IPS-11a (cell line): ENCODE measurements around the gene NRIP1.

Experiments
- H3K4me3 ChIP-seq: one replicate; pipeline ENCODE4 v1.5.1; 2013; ENCODE audit warnings: low read depth, low read length, control low read depth

The NRIP1 gene

GRCh38 chr21:15065392-15066122 lies 757 bp upstream of the NRIP1 start:
- peak overlapping the region; percentile 59 for H3K4me3 ChIP-seq

- peak overlapping the region; percentile 59 for H3K4me3 ChIP-seq
Measured at GRCh38 chr21:15063814-15064575, 805 bp downstream of the NRIP1 start.

DNA sequence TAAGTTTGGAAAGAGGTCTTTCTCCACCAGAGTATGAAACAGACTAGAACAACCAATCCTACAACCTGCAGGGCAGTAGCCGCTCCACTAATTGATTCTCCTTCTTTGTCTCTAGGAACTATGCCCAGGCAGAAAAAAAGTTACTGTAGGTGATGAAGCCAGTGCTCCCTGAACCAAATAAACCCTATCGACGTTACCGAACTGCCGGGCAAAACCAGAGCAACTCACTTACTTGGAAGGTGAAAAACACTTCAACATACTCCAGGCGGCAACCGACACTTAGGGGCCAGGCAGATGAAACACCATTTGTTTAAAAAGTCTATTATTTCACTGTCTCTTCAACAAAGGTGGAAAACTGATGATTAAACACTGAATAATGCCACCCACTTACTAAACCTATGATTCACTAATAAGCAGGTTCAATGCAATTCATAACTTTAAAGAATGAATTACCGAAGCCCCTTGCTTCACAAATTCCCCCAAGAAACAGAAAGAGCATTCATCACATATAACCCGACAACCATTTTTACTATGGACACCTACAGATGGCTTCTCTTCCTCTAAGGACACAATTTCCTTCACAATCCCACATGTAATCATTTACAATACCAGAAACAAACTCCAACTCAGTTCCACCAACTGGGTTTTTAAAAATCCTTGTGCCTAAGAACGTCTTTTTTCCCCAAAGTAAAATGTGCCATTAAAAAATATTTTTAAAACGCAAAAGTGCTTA lies 1.6 kb downstream of the NRIP1 start:
- H3K4me3 ChIP-seq, result peak overlapping the region; percentile 59

DNA sequence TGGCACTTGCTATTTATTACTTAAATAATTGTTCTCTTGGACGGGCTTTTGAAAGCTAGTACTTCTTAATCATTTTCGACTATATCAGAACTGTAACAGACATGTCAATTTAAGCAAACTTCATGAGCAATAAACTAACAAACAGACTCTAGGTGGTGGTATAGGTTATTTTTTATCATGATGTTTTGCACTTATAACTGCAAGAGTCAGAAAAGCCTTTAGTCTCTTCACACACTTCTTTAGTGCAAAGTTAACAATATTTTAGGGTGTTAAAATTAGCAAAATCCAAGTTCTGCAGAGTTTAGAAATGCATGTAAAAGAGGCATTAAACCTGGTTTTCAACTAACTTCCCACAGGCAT lies 2.2 kb downstream of the NRIP1 start:
- peak overlapping the region; percentile 59 for H3K4me3 ChIP-seq

DNA sequence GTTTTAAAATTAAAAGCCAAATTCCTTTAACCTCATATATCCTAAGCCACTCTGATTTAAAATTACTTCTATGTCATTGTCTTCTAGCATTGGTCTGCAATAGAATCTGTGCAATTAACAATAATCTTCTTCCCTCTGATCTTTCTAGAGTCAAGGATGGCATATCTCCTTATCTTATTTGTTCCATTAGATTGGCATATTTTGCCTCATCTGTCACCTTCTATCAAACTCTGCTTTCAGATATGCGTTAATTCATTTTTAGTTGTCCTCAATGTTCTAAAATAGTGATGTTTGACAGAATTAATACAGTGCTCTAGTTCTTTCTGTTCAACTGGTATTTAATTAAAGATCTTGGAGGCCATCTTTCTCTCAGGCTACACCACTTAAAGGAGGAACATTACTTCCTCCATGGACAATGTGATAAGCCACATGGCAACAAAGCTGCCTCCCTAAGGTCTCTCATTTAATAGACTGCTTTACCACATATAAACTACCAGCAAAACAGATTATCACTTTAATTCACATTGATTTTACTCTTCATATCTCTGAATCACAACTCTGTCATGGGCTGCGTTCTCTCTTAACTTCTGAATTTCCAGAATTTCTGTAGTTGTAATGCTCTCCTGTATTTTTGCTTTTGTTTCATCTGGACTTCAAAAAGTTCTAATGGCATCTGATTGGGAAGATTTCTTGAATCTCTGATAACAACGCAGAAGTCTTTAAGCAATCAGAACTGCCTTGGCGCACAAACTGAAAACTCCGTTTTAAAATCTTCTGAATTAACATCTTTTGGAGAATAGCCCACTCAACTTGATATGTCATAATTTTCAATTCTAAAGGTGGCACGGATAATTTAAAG lies 2.8 kb downstream of the NRIP1 start:
- no peak overlapping the region for H3K4me3 ChIP-seq

GRCh38 chr21:15061279-15061678 lies 3.5 kb downstream of the NRIP1 start:
- no peak overlapping the region for H3K4me3 ChIP-seq

- no peak overlapping the region for H3K4me3 ChIP-seq
Measured at GRCh38 chr21:15060543-15061175, 4.1 kb downstream of the NRIP1 start.

GRCh38 chr21:15059397-15059796 lies 5.4 kb downstream of the NRIP1 start:
- H3K4me3 ChIP-seq, result no peak overlapping the region

GRCh38 chr21:15058854-15059263 lies 5.9 kb downstream of the NRIP1 start:
- H3K4me3 ChIP-seq, result no peak overlapping the region

DNA sequence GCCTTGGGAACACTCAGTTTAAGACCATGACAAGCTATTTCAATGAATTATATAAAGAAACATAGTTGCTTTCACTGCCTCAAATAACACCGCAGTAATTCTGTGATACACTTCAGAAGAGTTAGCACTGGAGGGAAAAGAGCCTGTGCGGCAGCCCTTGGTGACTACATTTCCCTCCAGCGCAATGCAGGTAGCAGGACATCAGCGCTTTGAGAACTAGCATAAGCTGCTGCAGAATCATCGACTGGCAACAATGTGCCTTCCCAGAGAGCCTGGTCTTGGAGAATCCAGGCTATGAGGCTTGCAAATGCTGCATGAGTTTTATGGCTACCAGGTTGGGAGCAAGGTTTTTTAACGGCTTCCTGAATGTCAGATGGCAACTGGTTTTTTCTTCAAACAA lies 7.5 kb downstream of the NRIP1 start:
- no peak overlapping the region for H3K4me3 ChIP-seq

DNA sequence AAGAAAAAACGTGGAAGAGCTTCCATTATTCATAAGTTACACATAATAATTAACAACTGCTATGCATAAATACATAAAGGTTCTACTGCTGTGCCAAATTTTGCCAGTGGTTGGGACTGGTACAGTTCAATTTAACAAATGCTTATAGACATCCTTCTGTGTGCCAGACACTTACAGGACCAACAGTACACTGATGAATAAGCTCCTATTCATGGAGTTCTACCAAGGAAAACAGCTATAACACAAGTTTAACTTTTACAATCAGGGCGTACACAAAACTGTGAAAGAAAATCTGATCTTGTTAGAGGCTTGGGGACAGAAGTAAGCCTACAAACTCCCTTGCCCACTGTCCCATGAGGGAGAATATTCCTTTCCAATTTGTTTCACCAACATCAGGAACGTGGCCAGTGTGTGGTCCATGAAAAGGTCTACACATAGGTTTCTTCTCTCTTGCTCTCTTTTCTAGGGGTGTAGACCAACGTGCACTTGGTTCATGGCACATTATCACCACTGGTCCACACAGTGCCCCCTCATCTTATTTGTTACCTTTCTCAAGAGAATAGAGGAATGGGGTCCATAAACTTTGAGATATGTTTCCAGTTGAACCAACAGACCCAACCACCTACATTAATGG lies 10.1 kb downstream of the NRIP1 start:
- no peak overlapping the region for H3K4me3 ChIP-seq

DNA sequence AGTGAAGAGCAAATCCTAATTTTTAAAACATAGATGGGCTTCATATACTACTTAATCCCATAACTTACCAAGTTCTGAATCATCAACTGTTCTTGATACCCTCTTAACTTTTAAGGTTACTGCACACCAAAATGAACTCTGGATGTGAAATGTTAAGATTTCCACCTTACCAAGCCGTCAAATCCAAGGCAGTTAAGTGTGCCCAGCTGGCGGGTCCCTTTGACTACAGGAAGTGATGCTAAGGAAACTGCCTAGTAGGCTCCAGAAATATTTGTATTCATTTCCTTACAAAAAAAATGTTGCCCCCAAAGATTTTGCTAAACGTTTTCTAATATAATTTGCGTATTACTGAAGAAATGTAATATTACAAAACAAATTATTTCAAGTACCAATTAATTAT lies 10.7 kb downstream of the NRIP1 start:
- no peak overlapping the region for H3K4me3 ChIP-seq

DNA sequence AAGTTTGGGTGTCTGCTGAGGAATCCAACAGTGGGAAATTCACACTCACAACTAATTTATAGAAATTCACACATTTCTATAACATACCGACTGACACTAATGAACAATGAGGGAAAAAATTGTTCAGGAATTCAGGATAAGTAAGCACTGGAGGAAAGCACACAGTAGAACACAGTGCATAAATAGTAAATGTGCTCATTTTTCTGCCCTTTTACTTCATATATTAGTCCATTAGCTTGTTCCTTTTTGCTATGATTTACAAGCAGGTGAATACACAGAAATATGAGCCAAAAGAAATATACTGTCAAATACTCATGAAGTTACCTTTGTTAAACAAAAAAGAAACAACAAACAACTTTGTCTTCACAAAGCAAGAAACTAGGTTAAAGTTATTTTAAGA lies 11.3 kb downstream of the NRIP1 start:
- no peak overlapping the region for H3K4me3 ChIP-seq

DNA sequence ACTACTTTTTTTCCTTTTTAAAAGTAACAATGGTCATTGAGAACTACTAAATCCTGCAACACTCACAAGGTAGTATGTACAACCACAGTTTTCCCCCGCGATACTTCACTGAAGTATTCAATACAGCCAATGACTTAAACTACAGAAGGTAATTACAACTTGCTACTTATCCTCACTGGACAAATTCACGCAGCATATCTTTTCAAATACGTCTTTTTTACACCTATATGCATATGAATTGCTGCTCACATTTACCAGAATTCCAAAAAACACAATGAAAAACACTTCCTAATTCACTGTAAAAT lies 12.4 kb downstream of the NRIP1 start:
- H3K4me3 ChIP-seq, result no peak overlapping the region

DNA sequence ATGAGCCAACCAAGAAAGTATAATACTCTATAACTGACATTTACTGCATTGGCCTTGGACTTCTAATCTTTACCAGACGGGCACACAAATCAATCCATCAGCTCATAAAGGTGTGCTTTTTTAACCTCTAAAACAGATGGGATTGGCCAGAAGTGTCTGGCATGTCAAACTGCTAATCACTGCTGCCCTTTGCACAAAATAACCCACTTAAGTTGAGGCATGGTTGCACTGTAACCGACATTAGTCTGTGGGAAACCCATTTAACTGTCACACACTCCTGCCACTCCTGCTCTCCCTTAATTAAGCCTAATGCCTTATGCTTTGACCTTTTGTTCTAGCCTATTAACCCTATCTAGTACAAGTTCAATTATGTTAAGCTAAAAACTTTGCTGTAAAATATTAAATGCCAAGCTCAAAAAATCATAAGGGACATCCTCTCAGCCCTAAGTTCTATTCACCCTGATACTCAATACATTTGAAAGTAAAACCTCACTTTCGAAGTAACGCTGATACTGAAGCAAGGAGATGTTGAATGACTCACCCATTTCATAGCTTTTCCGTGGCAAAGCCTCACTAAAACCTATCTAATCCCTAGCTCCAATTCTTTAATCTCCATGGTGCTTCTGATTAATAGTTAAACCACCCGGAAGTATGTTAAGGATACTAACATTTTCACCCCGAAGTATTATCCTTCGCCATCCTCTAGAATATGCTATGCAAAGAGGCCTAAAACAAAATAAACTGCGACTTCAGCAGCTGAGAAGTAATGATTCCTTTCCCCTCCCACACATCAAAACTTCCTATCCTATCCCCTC lies 12.9 kb downstream of the NRIP1 start:
- H3K4me3 ChIP-seq, result no peak overlapping the region

- no peak overlapping the region for H3K4me3 ChIP-seq
Measured at GRCh38 chr21:15050568-15051377, 14.0 kb downstream of the NRIP1 start.

DNA sequence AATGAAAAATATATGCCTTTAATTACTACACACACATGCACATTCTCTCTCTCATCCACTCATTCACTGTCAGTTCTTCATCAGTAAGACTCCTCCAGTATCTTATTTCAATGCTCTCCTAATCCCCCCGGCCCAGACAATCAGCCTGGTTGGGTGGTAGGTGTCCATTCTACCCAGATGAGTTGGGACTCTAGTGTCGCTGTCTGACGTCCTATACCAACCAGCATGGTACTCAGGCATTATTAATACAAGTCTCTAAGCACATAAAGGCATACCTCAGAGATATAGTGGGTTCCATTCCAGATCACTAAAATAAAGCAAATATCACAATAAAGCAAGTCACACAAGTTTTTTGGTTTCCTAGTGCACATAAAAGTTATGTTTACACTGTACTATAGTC lies 19.8 kb downstream of the NRIP1 start:
- H3K4me3 ChIP-seq, result no peak overlapping the region

- H3K4me3 ChIP-seq, result no peak overlapping the region
Measured at GRCh38 chr21:15042531-15042930, 22.3 kb downstream of the NRIP1 start.
